Mesenchymal stem cell (in vitro differentiated cells and primary cell): ENCODE measurements around the gene SASH1.

ENCODE experiments used
- DNase-seq: peaks from one replicate; pipeline ENCODE4 v3.0.0-alpha.2; 2013
- H2AFZ ChIP-seq: one replicate; pipeline ENCODE4 v1.6.1; 2013; ENCODE audit warnings: low read depth, mild to moderate bottlenecking, control low read depth, inconsistent platforms, low read length, moderate library complexity
- H2AK5ac ChIP-seq: 2 replicates; pipeline ENCODE4 v1.6.1; 2013; ENCODE audit warnings: low read length, moderate library complexity, mild to moderate bottlenecking, inconsistent platforms; ENCODE audit not compliant: severe bottlenecking
- H2BK120ac ChIP-seq: one replicate; pipeline ENCODE4 v1.6.1; 2013; ENCODE audit warnings: low read depth, mild to moderate bottlenecking, inconsistent platforms, low read length, moderate library complexity
- H2BK12ac ChIP-seq, 2 experiments: one replicate each; pipeline ENCODE4 v1.6.1; 2013; ENCODE audit warnings: inconsistent platforms in 2 of 2, low read length in 2 of 2, mild to moderate bottlenecking in 2 of 2, moderate library complexity in 2 of 2, control low read depth in 1 of 2
- H2BK15ac ChIP-seq: one replicate; pipeline ENCODE4 v1.6.1; 2013; ENCODE audit warnings: mild to moderate bottlenecking, low read depth, inconsistent platforms; ENCODE audit not compliant: poor library complexity, severe bottlenecking
- H2BK5ac ChIP-seq: 2 replicates; pipeline ENCODE4 v1.6.1; 2013; ENCODE audit warnings: low read depth, mild to moderate bottlenecking, low read length, control low read depth, inconsistent platforms; ENCODE audit not compliant: poor library complexity, severe bottlenecking
- H3K14ac ChIP-seq, 2 experiments: one replicate each; pipeline ENCODE4 v1.6.1; 2013; ENCODE audit warnings: inconsistent platforms in 2 of 2, low read length in 2 of 2, control low read depth in 1 of 2, mild to moderate bottlenecking in 1 of 2, moderate library complexity in 1 of 2
- H3K18ac ChIP-seq, 2 experiments: one replicate each; pipeline ENCODE4 v1.6.1; 2013; ENCODE audit warnings: inconsistent platforms in 2 of 2, low read length in 2 of 2, control low read depth in 1 of 2, low read depth in 1 of 2, mild to moderate bottlenecking in 1 of 2
- H3K23ac ChIP-seq, 2 experiments: one replicate each; pipeline ENCODE4 v1.6.1; 2013; ENCODE audit warnings: inconsistent platforms in 2 of 2, low read length in 2 of 2, mild to moderate bottlenecking in 2 of 2, moderate library complexity in 2 of 2, control low read depth in 1 of 2
- H3K27ac ChIP-seq: 2 replicates; pipeline ENCODE4 v1.5.1; 2013; ENCODE audit warnings: mild to moderate bottlenecking, moderate library complexity, low read length, control low read depth, inconsistent platforms; ENCODE audit not compliant: poor library complexity, severe bottlenecking
- H3K27me3 ChIP-seq, 2 experiments: 2 replicates each; pipeline versions ENCODE4 v1.6.1 to v1.7.0; 2013; ENCODE audit warnings: low read length in 2 of 2, mild to moderate bottlenecking in 2 of 2, moderate library complexity in 2 of 2, control low read depth in 1 of 2, inconsistent platforms in 1 of 2; ENCODE audit not compliant: control insufficient read depth in 1 of 2, insufficient read depth in 1 of 2
- H3K36me3 ChIP-seq, 2 experiments: 2 replicates each; pipeline versions ENCODE4 v1.6.1 to v1.7.0; 2013; ENCODE audit warnings: low read length in 2 of 2, control low read depth in 1 of 2, inconsistent platforms in 1 of 2, low read depth in 1 of 2, mild to moderate bottlenecking in 1 of 2; ENCODE audit not compliant: insufficient read depth in 2 of 2, control insufficient read depth in 1 of 2
- H3K4ac ChIP-seq, 2 experiments: one replicate each; pipeline ENCODE4 v1.6.1; 2013; ENCODE audit warnings: inconsistent platforms in 2 of 2, low read length in 2 of 2, mild to moderate bottlenecking in 2 of 2, moderate library complexity in 2 of 2, control low read depth in 1 of 2, low read depth in 1 of 2
- H3K4me1 ChIP-seq: 2 replicates; pipeline ENCODE4 v1.6.1; 2013; ENCODE audit warnings: low read depth, low read length, control low read depth; ENCODE audit not compliant: control insufficient read depth, insufficient read depth
- H3K4me2 ChIP-seq: 2 replicates; pipeline ENCODE4 v1.6.1; 2013; ENCODE audit warnings: low read length, mild to moderate bottlenecking, inconsistent platforms; ENCODE audit not compliant: poor library complexity, severe bottlenecking
- H3K4me3 ChIP-seq, 2 experiments: 2 replicates each; pipeline versions ENCODE4 v1.5.1 to v1.7.0; 2013; ENCODE audit warnings: low read length in 2 of 2, mild to moderate bottlenecking in 2 of 2, control low read depth in 1 of 2, low read depth in 1 of 2; ENCODE audit not compliant: insufficient read depth in 1 of 2
- H3K79me1 ChIP-seq: replicated peaks from 2 replicates; pipeline ENCODE4 v1.6.1; 2013; ENCODE audit warnings: mild to moderate bottlenecking, control low read depth, low read length, inconsistent platforms; ENCODE audit not compliant: poor library complexity, severe bottlenecking
- H3K9ac ChIP-seq: 2 replicates; pipeline ENCODE4 v1.7.0; 2013; ENCODE audit warnings: mild to moderate bottlenecking, low read length, moderate library complexity
- H3K9me3 ChIP-seq: 2 replicates; pipeline ENCODE4 v1.7.0; 2013; ENCODE audit warnings: mild to moderate bottlenecking, low read length; ENCODE audit not compliant: control insufficient read depth
- H4K8ac ChIP-seq: one replicate; pipeline ENCODE4 v1.6.1; 2013; ENCODE audit warnings: inconsistent platforms, mild to moderate bottlenecking, low read length, moderate library complexity
- H4K91ac ChIP-seq: one replicate; pipeline ENCODE4 v1.6.1; 2013; ENCODE audit warnings: mild to moderate bottlenecking, low read length, inconsistent platforms
- WGBS: methylation state at CpG from one replicate; pipeline ENCODE4 v1.1.7; 2013; ENCODE audit warnings: mixed read lengths; 5-methylcytosine and 5-hydroxymethylcytosine counted together

SASH1 gene

GRCh38 chr6:148453906-148454305 lies 111.3 kb downstream of the SASH1 start:
- no peak overlapping the region for H2AFZ ChIP-seq
- H2BK15ac ChIP-seq, result no peak overlapping the region
- no peak overlapping the region for H3K23ac ChIP-seq
- H3K27ac ChIP-seq, result no peak overlapping the region
- no peaks in the 10 kb centered on the region for H3K27me3 ChIP-seq
- no peak overlapping the region for H3K4ac ChIP-seq
- no peak for DNase-seq
- H4K8ac ChIP-seq, result no peak overlapping the region
- H3K4me2 ChIP-seq, result no peak overlapping the region
- no peak overlapping the region for H3K18ac ChIP-seq
- peaks cover 23 to 83% of the 10 kb centered on the region in 2 experiments for H3K36me3 ChIP-seq
- no peak overlapping the region for H2AK5ac ChIP-seq
- no peak overlapping the region for H3K9ac ChIP-seq
- peaks cover 5% of the 10 kb centered on the region for H3K4me1 ChIP-seq
- no peaks in the 10 kb centered on the region for H3K9me3 ChIP-seq
- H3K14ac ChIP-seq, result peak overlapping the region in 1 of 2 experiments; percentile 45
- H2BK5ac ChIP-seq, result no peak overlapping the region
- peak overlapping the region in 1 of 2 experiments; percentile 90 for H2BK12ac ChIP-seq
- H3K4me3 ChIP-seq, result no peak overlapping the region
- no peak overlapping the region for H4K91ac ChIP-seq
- 97% methylated on average over 7 of the region's 7 CpGs for WGBS
- peaks cover 34% of the 10 kb centered on the region for H3K79me1 ChIP-seq
- H2BK120ac ChIP-seq, result no peak overlapping the region

GRCh38 chr6:148455225-148455624 lies 112.6 kb downstream of the SASH1 start:
- peaks cover 34% of the 10 kb centered on the region for H3K79me1 ChIP-seq
- H3K14ac ChIP-seq, result no peak overlapping the region
- WGBS, result 61% methylated on average over 9 of the region's 10 CpGs
- no peak overlapping the region for H3K23ac ChIP-seq
- H3K9ac ChIP-seq, result no peak overlapping the region
- H2BK120ac ChIP-seq, result no peak overlapping the region
- no peak overlapping the region for H2AK5ac ChIP-seq
- no peak overlapping the region for H4K91ac ChIP-seq
- H3K4ac ChIP-seq, result no peak overlapping the region
- H3K27ac ChIP-seq, result no peak overlapping the region
- H2BK12ac ChIP-seq, result no peak overlapping the region
- no peak overlapping the region for H3K4me2 ChIP-seq
- H3K36me3 ChIP-seq, result peaks cover 23 to 89% of the 10 kb centered on the region in 2 experiments
- peaks cover 5% of the 10 kb centered on the region for H3K4me1 ChIP-seq
- no peak overlapping the region for H3K18ac ChIP-seq
- no peak overlapping the region for H2AFZ ChIP-seq
- H2BK5ac ChIP-seq, result no peak overlapping the region
- H4K8ac ChIP-seq, result no peak overlapping the region
- no peak overlapping the region for H2BK15ac ChIP-seq
- no peak overlapping the region for H3K4me3 ChIP-seq
- peak; percentile 51 for DNase-seq
- H3K9me3 ChIP-seq, result no peaks in the 10 kb centered on the region
- H3K27me3 ChIP-seq, result no peaks in the 10 kb centered on the region

DNA sequence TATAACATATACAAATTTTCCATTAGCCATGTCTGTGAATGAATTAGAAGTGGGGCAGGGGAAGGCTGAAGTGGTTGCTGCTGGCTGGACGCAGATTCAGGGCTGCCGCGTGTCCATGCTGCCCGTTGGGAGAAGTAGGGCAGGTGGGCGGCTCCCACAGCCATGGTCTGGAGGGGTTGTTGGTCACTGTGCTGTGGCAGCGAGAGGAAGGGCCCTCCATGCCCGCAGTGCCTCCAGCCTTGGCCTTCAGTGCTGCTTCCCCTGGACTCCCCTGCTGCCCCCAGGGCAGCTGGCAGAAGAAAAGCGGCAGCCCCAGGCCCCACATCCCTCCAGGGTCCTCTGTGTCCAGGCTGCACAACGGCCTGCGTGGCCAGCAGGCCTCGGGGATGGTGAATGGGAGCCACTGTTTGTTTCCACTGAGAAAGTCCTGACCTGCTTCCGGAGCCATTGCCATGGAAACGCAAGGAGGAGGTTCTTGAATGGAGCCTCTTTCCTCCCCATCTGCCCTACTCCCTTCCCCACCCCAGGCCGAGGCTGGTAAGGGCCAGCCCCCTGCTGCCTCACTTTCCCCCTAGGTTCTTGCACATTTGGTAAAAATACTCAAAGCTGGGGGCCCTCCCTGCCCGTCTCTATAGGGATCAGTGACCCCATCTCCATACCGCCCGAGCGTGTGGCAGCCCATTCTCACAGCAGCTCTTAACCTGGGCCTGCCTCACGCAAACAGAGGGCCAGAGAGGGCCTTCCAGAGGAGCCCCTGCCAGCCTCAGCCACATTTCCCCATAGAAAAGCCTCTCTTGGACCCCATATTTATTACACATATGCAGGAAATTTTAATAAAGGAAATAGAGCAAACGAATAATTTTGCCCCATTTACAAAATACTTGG lies 113.3 kb downstream of the SASH1 start:
- H2BK120ac ChIP-seq, result no peak overlapping the region
- no peak for DNase-seq
- no peak overlapping the region for H2AFZ ChIP-seq
- H3K27ac ChIP-seq, result no peak overlapping the region
- H3K79me1 ChIP-seq, result peaks cover 34% of the 10 kb centered on the region
- H3K9ac ChIP-seq, result no peak overlapping the region
- H2AK5ac ChIP-seq, result no peak overlapping the region
- H3K4me2 ChIP-seq, result no peak overlapping the region
- H4K91ac ChIP-seq, result no peak overlapping the region
- H3K23ac ChIP-seq, result no peak overlapping the region
- 92% methylated on average over 18 of the region's 20 CpGs for WGBS
- H3K4me1 ChIP-seq, result peaks cover 5% of the 10 kb centered on the region
- no peak overlapping the region for H3K4ac ChIP-seq
- H4K8ac ChIP-seq, result peak overlapping the region; percentile 59
- H2BK12ac ChIP-seq, result peak overlapping the region in 1 of 2 experiments; percentile 23
- peak overlapping the region in 1 of 2 experiments; percentile 61 for H3K14ac ChIP-seq
- H2BK15ac ChIP-seq, result peak overlapping the region; percentile 80
- H3K18ac ChIP-seq, result peak overlapping the region in 1 of 2 experiments; percentile 63
- H3K27me3 ChIP-seq, result no peaks in the 10 kb centered on the region
- no peak overlapping the region for H3K4me3 ChIP-seq
- H2BK5ac ChIP-seq, result no peak overlapping the region
- H3K9me3 ChIP-seq, result no peaks in the 10 kb centered on the region
- peaks cover 23 to 89% of the 10 kb centered on the region in 2 experiments for H3K36me3 ChIP-seq

DNA sequence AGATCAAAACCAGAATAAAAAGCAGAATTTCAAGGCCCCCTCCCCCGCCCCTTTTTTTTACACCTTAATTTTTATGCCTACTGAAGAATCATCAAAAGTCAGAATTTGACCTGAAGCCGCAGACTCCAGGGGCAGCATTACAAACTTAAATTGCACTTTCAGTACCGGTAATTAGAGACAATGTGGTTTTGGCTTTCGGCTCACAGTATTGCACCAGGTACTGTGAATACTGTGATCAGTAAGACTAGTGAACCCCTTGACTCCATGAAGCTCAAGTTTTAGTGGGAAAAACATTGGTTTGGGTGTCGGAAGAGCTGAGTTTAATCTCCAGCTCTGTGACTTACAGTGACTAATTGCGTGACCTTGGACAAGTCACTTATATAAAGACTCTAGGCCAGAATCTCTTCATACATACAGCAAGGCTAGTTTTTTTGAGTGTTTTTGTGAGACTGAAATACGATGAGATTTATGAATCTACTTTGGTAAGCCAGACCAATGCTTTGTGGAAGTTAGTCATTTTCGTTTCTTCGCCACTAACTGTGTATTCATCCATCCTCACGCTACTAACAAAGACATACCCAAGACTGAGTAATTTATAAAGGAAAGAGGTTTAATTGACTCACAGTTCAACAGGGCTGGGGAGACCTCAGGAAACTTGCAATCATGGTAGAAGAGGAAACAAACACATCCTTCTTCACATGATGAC lies 114.7 kb downstream of the SASH1 start:
- Histone ChIP-seq H3K9ac (no peak overlapping the region), H3K18ac (peak overlapping the region in 1 of 2 experiments; percentile 22), H3K79me1 (peaks cover 29% of the 10 kb centered on the region), H4K91ac (no peak overlapping the region), H3K4me1 (peaks cover 5% of the 10 kb centered on the region), H2AFZ (no peak overlapping the region), H3K27ac (no peak overlapping the region), H3K23ac (no peak overlapping the region), H2BK12ac (no peak overlapping the region), H2AK5ac (no peak overlapping the region), H3K27me3 (no peaks in the 10 kb centered on the region), H2BK15ac (no peak overlapping the region), H3K14ac (no peak overlapping the region), H2BK120ac (no peak overlapping the region), H3K36me3 (peaks cover 21 to 78% of the 10 kb centered on the region in 2 experiments), H3K4ac (no peak overlapping the region), H2BK5ac (no peak overlapping the region), H4K8ac (no peak overlapping the region), H3K9me3 (no peaks in the 10 kb centered on the region), H3K4me2 (no peak overlapping the region), H3K4me3 (no peak overlapping the region)
- WGBS, result 81% methylated on average over 5 of the region's 10 CpGs
- peak; percentile 81 for DNase-seq
